HG03095 (cell line): ENCODE measurements around the gene ST6GAL2.

Experiments used
- ATAC-seq: cut with Tn5 transposase; IDR thresholded peaks from one replicate; pipeline ENCODE4 v1.9.1; 2021; ENCODE audit warnings: moderate library complexity; ENCODE audit not compliant: unreplicated experiment

The ST6GAL2 gene

DNA sequence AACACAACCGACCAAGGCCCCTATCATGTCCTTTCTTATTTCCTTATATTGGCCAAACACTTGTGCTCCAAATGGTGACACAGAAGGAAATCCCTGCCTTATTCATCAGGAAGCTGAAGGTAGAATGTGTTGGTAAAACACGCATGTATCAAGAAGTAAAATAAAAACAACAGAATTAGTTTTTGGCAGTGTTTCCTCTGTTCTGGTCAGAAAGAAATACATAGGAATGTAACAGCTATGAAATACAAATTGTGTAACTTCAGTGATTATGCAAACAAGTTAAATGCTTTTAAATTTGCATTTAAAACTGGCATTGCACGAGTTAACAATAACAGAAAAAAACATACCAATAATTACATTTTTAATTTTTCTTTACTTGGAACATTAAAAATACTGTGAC, 19.3 kb downstream of the ST6GAL2 start:
- no peak for ATAC-seq

DNA sequence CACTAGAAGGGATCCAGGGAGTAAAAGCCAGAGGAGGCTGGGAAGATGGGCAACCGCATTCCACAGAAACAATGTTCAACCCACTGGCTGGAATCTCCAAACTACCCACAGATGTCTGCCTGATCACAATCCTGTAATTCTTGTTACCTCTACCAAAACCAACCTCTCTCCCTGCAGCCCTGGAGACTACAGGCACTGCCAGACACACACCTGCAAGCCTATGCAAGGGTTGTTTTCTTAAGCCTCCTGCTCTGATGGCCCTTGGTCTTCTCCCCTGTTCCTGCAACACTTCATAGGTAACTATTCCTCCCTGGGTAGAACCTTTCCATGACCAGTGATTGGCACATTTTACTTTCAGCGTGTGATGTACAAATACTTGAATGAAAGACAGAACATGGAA, 21.9 kb downstream of the ST6GAL2 start:
- ATAC-seq: no peak

DNA sequence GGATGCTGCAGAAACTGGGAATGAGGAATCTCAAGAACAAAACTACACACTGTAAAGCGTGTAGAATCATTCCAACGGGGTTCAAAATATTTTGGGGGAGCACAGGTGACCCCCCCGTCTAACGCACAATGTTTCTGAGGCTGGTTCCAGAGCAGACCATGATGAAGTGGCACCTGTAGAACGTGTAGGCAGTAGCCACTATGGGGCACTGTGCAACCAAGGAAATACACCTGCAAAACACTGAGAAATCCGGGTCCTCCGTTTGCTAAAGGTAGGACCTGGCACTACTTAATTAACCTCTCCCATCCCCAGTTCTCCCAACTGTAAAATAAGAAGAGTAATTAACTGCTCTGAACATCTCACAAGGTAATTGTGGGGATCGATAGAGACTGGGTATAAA, 22.6 kb downstream of the ST6GAL2 start:
- ATAC-seq: no peak

DNA sequence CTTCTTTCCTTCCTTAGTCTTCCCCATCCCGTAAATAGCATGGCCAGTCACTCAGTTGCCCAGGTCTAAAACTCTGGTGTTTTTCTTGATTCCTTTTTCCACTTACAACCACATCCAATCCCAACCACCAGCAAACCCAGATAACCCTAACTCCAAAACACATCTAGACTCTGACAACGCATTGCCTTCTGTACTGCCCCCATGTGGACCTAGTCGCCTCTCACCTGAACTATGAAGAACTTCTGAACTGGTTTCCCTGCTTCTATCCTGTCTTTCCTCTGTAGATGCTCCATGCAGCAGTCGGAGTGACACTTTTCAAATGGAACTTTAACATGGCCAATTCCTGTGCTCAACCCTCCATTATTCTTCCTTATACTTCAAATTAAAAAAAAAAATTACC, 26.5 kb downstream of the ST6GAL2 start:
- no peak for ATAC-seq

DNA sequence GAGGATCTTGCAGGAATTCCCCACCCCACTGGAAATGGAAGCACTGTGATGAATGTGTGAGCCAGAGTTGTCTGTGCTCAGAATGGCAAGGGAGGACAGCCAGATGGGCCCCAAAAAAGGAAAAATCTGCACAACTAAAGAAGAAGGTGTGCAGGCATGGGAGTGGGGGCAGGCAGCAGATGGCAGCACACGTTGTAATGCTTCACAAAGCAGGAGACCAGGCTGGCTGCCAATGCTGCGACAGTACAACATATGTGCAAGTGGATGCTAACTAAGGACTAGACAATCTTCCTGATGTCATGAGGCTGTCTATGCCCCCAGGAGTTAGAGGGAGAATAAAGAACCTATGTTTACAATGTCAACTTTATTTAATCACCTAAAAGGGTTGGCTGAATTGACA, 27.2 kb downstream of the ST6GAL2 start:
- ATAC-seq: no peak

DNA sequence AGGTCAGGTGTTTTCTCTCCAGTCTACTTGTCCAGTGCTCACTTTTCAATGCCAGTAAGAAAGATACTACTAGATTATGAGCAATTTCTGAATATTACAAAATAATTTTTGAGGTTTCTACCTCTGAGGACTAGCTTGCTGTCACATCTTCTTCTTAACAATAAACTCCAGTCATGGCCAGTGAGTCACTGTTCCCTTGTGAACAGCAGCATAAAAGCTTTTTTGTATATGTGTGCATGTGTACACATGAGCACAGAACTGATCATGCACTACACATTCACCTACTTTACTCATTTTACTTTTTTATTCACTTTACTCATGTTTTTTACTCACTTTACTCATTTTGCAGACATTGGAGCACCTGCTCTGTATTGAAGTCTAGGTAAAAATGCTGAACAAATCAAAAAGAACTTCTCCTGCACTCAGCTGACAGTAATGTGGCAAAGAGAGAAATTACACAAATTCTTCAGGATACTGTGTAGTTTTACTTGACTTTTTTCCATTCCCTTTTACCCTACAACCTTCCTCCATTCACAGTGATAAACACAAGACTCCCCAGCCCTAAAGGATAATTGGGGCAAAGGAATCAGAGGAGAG, 28.0 kb downstream of the ST6GAL2 start:
- no peak for ATAC-seq

DNA sequence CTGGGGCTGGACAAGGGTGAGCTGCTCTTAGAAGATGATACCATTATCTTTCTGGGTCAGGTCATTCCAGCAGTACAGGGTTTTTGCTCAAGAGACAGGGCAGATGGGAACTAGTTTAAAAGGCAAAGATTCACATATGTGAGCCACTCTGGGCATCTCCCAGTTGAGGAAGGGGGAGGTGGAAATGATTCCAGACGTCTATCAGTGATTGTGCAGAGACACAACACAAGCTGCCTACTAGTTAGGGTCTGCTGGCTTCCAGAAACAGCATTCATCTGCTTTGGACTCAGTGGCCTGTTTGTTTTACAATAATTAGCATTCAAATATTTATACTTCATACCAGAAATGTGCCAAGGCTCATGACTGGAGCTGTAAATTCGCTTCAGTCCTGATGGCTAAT, 32.3 kb downstream of the ST6GAL2 start:
- ATAC-seq: no peak

DNA sequence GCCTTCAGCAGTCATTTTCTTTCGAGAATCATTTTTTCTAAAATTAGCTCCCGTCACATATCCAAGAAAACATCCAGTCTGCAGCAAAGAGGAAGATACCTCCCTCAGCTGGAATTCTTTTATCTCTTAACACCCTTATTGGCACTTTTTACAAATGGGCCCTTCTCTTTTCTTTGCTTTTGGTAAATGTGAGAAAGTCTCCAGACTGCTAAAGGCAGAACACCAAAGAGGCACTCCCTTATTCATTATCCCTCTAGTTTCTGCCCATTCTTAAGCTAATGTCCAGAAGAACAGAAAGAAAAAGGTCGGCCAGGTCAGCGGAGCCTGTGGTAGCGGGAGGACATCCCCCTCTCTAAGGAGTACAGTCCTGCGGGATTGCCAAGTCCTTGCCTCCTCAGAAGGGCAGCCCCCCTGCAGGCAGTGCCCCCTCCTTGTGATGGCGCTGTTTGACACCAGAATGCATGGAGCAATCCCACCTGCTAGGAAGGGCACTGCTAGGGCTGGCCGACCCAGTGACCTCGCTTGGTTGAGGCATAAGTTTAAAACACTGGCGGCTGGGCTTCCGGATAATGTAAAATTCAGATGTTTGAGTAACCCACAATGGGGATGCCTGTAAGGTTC, 34.0 kb downstream of the ST6GAL2 start:
- no peak for ATAC-seq

DNA sequence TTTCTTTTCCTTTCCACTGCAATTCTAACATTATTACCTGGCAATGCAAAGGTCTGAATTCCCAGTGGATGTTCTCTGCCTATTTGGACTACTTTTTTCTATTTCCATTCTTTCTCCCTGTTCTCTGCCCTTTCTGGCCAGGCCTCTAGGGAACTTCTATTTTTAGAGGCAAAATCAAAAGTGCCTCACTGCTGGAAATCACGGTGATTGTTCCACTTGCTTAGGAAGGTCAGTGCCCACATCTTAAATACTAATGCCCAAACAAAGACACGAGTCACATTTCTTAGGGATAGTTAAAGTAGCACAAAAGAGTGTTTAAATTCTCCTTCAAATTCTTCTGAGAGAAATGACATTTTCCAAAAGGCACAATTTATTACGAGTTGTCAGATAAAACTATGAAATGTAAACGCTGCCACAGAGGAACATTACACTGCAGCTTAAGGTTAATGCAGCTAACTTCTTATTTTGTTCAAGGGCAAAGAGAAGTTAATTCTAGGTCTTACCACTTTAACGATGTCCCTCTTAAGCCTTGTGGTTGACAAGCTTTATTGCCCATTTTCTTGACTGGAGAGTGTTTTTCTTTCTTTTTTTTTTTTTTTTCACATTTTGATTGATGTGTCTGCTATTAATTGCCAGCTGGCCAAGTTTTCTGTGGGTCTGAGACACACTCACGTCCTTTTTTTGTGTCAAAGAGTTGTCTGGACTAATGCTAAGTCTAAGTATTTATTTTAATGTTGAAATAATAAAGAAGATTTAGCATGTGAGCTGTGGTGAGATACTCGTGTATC, 34.7 kb downstream of the ST6GAL2 start:
- ATAC-seq: no peak

DNA sequence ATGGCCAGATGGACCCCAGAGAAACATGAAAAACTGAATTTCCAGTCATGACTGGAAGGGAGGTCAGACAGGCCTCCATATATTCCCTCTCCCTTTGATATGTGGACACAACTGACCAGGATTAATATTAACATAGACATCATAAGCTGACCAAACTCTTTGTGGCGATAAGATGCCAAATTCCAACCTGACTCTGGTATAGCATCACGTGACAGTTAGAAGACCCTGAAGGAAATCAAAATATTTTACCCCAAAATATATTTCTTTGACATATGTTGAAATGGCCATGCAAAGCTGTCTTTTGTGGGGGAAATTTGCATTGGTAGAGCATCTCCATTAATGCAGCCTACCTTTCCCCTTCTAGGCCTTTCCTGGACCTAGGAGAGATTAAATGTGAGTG, 36.7 kb downstream of the ST6GAL2 start:
- no peak for ATAC-seq

DNA sequence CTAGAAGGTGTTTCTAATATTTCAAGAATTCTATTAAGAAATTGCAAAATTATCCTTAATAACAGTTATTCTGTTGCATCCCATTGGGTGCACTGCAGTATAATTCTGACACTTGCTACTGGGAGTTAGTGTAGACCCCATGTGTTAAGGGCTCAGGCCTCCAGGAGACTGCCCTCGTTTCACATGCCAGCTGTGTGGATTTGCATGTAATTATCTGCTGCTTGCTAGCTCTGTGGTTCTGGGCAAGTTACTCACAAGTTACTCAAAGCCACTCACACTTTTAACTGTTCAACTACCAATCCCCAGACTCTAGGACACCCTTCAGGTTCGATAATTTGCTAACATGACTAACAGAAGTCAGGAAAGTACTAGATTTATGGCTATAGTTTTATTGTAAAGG, 38.6 kb downstream of the ST6GAL2 start:
- no peak for ATAC-seq

DNA sequence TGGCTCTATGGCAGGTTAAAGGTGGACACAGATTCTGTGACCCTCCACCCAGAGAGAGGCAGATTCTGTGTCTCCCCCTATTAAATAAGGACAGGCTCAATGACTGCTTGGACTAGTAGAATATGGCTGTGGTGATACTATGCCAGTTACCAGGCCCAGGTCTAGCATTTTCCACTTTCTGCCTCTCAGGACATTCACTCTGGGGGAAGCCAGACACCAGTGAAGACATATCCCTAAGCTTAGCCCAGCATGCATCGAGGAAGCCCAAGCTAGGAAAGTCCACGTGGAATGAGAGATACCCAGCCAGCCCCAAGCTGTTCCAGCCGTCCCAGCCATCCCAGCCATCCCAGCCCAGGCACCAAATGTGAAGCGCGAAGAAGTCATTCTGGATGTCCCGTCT, 40.3 kb downstream of the ST6GAL2 start:
- no peak for ATAC-seq

DNA sequence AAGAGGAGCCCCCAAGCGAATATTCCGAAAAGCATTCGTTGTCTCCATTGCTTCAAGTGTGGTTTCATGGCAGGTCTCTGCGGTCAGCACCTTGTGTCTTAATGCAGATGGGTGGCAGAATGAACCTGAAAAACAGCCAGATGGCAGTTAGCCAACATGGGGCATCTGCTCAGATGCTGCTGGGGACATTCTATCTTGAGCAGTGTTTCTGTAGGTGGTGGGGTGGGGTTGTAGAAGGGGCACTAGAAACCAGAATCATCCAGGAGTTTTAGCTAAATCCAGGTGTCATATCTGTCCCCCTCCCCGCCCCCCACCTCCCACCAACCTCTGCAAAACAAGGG, 42.1 kb downstream of the ST6GAL2 start:
- no peak for ATAC-seq

DNA sequence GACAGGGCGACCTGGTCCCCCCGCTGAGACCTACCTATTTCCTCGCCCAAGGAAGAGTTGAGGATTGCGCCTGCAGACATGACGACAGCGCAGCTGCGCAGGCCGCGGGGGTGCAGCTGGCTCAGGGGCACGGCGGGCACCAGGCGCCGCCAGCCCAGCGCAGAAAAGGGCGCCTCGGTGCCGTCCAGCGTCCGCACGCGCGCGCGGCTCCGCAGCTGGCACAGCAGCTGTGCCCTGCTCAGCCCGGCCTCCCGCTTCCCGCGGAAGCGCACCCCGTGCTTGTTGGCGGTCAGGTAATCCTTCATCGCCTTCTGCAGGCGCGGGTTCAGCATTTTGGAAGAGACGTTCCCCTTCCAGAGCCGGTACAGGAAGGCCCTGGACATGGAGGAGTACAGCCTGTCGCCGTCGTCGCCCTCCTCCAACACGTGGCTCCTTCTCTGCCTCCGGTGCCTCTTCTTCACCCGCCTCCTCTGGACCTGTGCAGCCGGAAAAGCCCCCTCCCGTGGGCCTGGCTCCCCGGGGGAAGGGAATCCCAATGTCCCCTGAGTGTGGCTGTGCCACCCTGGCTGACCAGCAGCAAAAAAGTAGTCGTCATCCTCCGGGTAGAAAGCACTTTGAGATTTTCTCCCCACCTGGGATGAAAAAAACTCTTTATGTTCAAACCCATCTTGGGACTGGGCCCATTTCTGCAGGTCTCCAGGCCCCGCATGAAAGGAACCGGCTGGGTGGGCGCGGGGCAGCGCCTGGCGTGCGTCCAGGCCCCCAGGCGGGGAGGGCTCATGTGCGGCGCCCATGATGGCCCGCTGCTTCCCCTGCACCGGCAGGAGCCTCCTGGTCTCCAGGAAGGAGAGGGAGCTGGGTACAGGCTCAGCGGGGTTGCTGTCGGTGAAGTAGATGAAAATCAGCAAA, 42.7 kb downstream of the ST6GAL2 start:
- no peak for ATAC-seq

DNA sequence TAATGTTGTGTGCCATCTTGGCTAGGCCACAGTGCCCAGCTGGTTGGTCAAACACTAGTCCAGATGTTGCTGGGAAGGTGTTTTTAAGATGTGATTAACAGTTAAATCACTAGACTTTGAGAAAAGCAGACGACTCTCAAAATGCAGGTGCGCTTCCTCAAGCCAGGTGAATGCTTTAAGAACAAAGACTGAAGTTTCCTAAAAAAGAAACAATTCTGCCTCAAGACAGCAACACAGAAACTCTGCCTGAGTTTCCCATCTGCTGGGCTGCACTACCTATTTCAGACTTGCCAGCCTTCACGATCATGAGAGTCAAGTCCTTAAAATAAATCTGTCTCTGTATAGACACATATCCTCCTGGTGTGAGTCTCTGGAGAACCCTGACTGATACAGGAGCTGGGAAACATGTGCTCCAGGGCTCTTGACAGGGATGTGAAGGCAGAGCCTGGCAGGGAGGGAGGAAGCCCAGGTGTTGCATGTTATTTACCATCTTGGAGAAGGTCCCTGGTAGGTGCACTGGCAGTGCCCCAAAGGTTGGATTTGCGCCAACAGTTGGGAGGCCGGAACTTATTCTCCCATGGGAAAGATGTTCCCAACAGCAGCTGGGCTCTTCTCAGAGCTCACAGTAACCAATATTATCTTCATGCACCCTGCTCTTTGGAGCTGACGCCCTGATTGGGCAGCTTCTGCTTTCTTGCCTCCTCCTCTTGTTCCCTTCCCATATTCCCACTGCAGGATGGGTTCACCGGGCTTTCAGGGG, 43.9 kb downstream of the ST6GAL2 start:
- ATAC-seq: no peak

DNA sequence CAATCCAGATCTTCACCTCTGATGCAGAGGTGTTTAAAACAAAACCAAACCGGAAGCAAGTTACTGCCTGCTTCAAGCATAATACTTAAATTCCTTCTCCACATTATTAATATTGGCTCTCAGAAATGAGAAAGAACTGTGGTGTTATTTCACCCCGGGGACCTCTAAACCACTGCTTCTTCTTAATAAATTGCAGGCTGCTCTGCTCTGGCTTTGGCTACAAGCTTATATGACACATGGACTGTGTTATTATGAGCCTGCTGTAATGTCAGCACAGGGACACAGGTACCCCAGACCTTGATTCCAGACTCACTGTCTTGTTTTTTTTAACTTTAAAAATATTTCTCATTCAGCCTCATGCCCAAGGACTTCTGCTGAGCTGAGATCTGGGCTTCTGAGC, 45.1 kb downstream of the ST6GAL2 start:
- ATAC-seq: no peak

DNA sequence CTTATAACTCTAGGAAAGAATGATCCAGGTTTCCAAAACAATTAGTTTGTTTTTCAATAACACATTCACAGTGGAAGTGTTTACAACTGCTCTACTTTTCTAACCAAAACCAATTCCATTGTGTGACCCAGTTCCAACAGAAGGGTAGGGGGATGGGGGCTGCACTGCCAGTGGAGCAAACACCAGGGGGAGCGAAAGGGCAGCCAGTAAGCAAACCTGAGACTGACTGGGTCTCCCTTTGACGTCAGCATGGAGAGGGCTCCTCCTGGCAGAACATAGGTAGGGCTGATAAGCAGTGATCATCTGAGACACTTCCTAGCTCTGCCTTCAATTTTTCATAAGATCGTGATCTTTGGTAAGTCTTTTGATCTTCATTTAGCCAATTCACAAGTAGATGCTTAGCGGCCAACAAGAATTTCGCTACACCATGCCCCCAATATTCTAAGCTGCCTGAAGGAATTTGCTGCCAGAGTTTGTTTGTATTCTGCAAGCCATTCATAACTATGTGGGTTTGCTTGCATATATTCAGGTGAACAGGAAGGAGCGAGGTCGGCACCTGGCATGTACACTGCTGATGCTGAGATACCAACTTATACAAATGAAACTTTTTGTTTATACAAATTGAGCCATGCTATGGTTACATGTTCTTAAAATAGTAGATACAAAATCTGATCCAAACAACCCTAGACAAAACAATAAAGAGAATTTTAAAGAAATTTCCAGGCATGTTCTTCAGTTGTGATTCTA, 45.9 kb downstream of the ST6GAL2 start:
- ATAC-seq: no peak

DNA sequence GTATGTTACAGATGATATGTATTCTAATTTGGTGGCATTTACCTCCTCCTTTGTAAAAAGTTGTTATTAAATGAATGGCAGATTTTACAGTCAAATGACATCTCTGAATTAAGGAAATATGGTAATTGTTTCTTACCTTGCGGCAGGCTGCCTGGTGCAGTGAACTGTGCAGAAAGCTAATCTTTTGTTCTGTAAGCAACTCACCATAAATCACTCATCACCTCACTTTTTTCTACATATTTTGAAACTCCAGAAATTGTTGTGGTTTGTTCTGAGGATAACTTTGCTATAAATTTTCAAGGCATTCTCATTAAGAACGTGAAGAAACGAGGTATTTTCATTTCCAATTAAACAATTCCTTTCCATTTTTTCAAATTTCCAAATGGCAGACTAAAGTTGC, 52.7 kb downstream of the ST6GAL2 start:
- ATAC-seq: no peak

DNA sequence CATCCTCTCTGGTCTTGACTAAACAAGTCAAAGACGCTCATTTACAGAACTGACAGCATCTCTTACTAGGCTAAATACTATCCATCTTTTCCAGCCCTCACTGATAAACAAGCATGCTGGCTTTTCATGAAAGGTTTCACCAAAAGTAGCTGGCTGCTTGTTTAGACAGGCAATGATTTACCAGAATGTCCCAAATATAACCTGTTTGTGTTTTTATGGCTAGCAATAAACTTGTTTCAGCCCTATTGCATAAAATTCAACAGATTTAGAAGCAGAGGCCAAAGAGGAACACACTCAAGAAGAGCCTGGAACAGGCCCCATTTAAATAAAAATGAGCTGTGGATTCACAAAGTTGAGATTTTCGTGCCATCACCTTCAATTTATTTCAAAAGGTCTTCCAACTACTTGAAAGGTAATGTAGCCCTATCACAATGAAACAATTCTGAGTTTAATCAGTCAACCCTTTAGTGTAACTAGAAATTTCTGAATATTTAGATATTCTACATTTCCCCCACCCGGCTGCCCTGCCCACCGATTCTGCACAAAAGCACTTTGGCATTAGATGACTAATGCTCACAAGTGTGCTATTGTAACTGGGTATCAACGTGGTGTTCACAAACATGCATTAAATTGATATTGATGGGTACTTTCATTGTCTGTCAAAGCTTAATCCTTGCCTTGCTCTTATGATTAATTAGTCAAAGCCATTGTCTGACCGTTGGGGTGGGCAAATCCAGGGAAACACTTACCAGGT, 54.0 kb downstream of the ST6GAL2 start:
- no peak for ATAC-seq
